Caki2 (cell line): ENCODE data around the gene GTF3C5. TPM values are rescaled to one million over a fixed set of nuclear protein-coding genes. Genes with fewer than 3 reads are reported as not detected.

ENCODE experiments used
- total RNA-seq: library from RNA; depleted of rRNA; stranded (reverse); fragments of >200 nt; shearing (Covaris generic); gene quantifications from 2 replicates; pipeline ENCODE4 v1.2.3, GENCODE V29; 2014; ENCODE audit warnings: low replicate concordance; rRNA removed

Gene GTF3C5
- total RNA-seq, 1 experiment from 2014 or later = 206 TPM

Other genes with a start within 250 kb of the GTF3C5 start
- gene AK8, start 152.7 kb upstream of the GTF3C5 start, total RNA-seq = 0.58 and 2.6 TPM in 2 replicates
- 0.17 and 2.2 TPM in 2 replicates for gene SPACA9, start 152.1 kb upstream of the GTF3C5 start, total RNA-seq
- gene TSC1, start 86.4 kb upstream of the GTF3C5 start, total RNA-seq = 7.8 and 8.6 TPM in 2 replicates
- gene GFI1B, start 52.3 kb upstream of the GTF3C5 start, total RNA-seq = not detected in 2 replicates
- 0.10 and 0.61 TPM in 2 replicates for gene CEL, start 31.0 kb downstream of the GTF3C5 start, total RNA-seq
- gene RALGDS, start 90.2 kb downstream of the GTF3C5 start, total RNA-seq = 11.1 and 18.6 TPM in 2 replicates
- not detected in 2 replicates for gene GBGT1, start 132.9 kb downstream of the GTF3C5 start, total RNA-seq
- not detected in 2 replicates for gene OBP2B, start 178.3 kb downstream of the GTF3C5 start, total RNA-seq
- 0.14 and 19.1 TPM in 2 replicates for gene ABO, start 244.2 kb downstream of the GTF3C5 start, total RNA-seq